B cell (primary cell): ENCODE data around the gene COX6B2. TPM values are rescaled to one million over a fixed set of nuclear protein-coding genes. Genes with fewer than 3 reads are reported as not detected.

Experiments used
- ATAC-seq: fragments of 200-7000 bp; cut with Tn5 transposase; one replicate; pipeline ENCODE4 v1.10.0; 2021; ENCODE audit warnings: low read depth, mild to moderate bottlenecking, moderate number of reproducible peaks, moderate library complexity
- CTCF ChIA-PET: fragments of 350-600 bp; sonication (Branson Sonifier 250); formaldehyde crosslinking; loops from one replicate; lab custom pipeline; 2021; ENCODE audit warnings: antibody characterized with exemption, inconsistent platforms; lab: Charles Lee
- POLR2A ChIA-PET: fragments of 350-600 bp; sonication (Branson Sonifier 250); formaldehyde crosslinking; loops from one replicate; lab custom pipeline; 2021; ENCODE audit warnings: antibody characterized with exemption; lab: Charles Lee
- DNase-seq: peaks from one replicate; pipeline ENCODE4 v3.0.0; 2013
- H2AFZ ChIP-seq: 2 replicates; pipeline ENCODE4 v1.6.1; 2012; ENCODE audit warnings: mild to moderate bottlenecking, low read depth, low read length; ENCODE audit not compliant: insufficient read depth, poor library complexity, severe bottlenecking
- H3K27ac ChIP-seq, 2 donors: 1 replicate in 1 of 2; 2 replicates in 1 of 2; pipeline ENCODE4 v1.5.1; 2012 to 2013; ENCODE audit warnings: low read length in 2 of 2, mild to moderate bottlenecking in 2 of 2, moderate library complexity in 1 of 2
- H3K27me3 ChIP-seq, 4 experiments: fragments of 200-600 bp in 1 of 4; sonication (generic) in 1 of 4; replicated peaks in 1 of 4; 1 replicate in 2 of 4; 2 replicates in 2 of 4; pipeline versions ENCODE4 v1.6.1 to v1.7.0; 2013 to 2016; ENCODE audit warnings: low read length in 3 of 4, mild to moderate bottlenecking in 2 of 4, mixed read lengths in 1 of 4, moderate library complexity in 1 of 4; ENCODE audit not compliant: insufficient read depth in 4 of 4, control insufficient read depth in 3 of 4; ENCODE audit errors: control extremely low read depth in 1 of 4
- H3K36me3 ChIP-seq, 2 experiments: replicated peaks in 1 of 2; 1 replicate in 1 of 2; 2 replicates in 1 of 2; pipeline versions ENCODE4 v1.6.1 to v1.7.1; 2013; ENCODE audit warnings: low read length in 1 of 2; ENCODE audit not compliant: insufficient read depth in 2 of 2, control insufficient read depth in 1 of 2; ENCODE audit errors: control extremely low read depth in 1 of 2, extremely low read depth in 1 of 2
- H3K4me1 ChIP-seq, 2 donors: fragments of 200-600 bp in 1 of 2; sonication (generic) in 1 of 2; 1 replicate in 1 of 2; 2 replicates in 1 of 2; pipeline versions ENCODE4 v1.5.1 to v1.6.1; 2013 to 2017; ENCODE audit warnings: low read length in 2 of 2; ENCODE audit not compliant: control insufficient read depth in 2 of 2, insufficient read depth in 2 of 2
- H3K4me2 ChIP-seq: replicated peaks from 2 replicates; pipeline ENCODE3; 2012; ENCODE audit warnings: mild to moderate bottlenecking, low read depth, low read length; ENCODE audit not compliant: poor library complexity, severe bottlenecking
- H3K4me3 ChIP-seq, 5 experiments: fragments of 200-600 bp in 1 of 5; sonication (generic) in 1 of 5; 1 replicate in 3 of 5; 2 replicates in 2 of 5; pipeline versions ENCODE4 v1.5.1 to v1.7.0; 2011 to 2016; ENCODE audit warnings: low read length in 4 of 5, mild to moderate bottlenecking in 4 of 5, low read depth in 2 of 5, control low read depth in 1 of 5, moderate library complexity in 1 of 5; ENCODE audit not compliant: insufficient read depth in 1 of 5; ENCODE audit errors: control extremely low read depth in 1 of 5, extremely low read depth in 1 of 5
- H3K79me2 ChIP-seq: fragments of 200-600 bp; sonication (generic); one replicate; pipeline ENCODE4 v1.6.0; 2016; ENCODE audit warnings: low read length; ENCODE audit not compliant: control insufficient read depth, insufficient read depth
- H3K9ac ChIP-seq: fragments of 200-600 bp; sonication (generic); 2 replicates; pipeline ENCODE4 v1.6.1; 2017; ENCODE audit warnings: mild to moderate bottlenecking, low read length, moderate library complexity
- H3K9me3 ChIP-seq, 3 donors: one replicate each; pipeline versions ENCODE4 v1.6.1 to v1.7.1; 2013; ENCODE audit warnings: low read length in 2 of 3; ENCODE audit not compliant: control insufficient read depth in 2 of 3, insufficient read depth in 1 of 3; ENCODE audit errors: control extremely low read depth in 1 of 3
- H4K20me1 ChIP-seq: 2 replicates; pipeline ENCODE4 v1.6.0; 2012; ENCODE audit warnings: mild to moderate bottlenecking, low read length; ENCODE audit not compliant: insufficient read depth, control insufficient read depth, poor library complexity, severe bottlenecking
- H3K27ac Mint-ChIP-seq: one replicate; pipeline ENCODE4 v1.8.0; 2021; ENCODE audit warnings: mixed read lengths
- H3K27me3 Mint-ChIP-seq: one replicate; pipeline ENCODE4 v1.8.0; 2021; ENCODE audit warnings: mixed read lengths
- H3K4me1 Mint-ChIP-seq: one replicate; pipeline ENCODE4 v1.8.0; 2021; ENCODE audit warnings: mixed read lengths
- H3K4me3 Mint-ChIP-seq: one replicate; pipeline ENCODE4 v1.8.0; 2021; ENCODE audit warnings: mixed read lengths
- H3K9me3 Mint-ChIP-seq: one replicate; pipeline ENCODE4 v1.8.0; 2022; ENCODE audit warnings: mixed read lengths; ENCODE audit not compliant: insufficient read depth
- CTCF ChIP-seq: fragments of 200-600 bp; IDR thresholded peaks from one replicate; pipeline ENCODE4 v1.8.0; 2022; ENCODE audit warnings: antibody characterized with exemption, mild to moderate bottlenecking
- EZH2 ChIP-seq: IDR thresholded peaks from 2 replicates; pipeline ENCODE4 v1.6.1; 2012; ENCODE audit warnings: borderline replicate concordance, low read depth, mild to moderate bottlenecking, moderate library complexity, low read length; ENCODE audit not compliant: insufficient read depth, poor library complexity, severe bottlenecking
- WGBS: methylation state at CpG from one replicate; pipeline ENCODE4 v1.1.5; 2013; ENCODE audit warnings: missing lambda C conversion rate; ENCODE audit not compliant: insufficient coverage; 5-methylcytosine and 5-hydroxymethylcytosine counted together
- intact Hi-C: fragments of 100-400 bp; cut with micrococcal nuclease; formaldehyde crosslinking; loops from one replicate; pipeline ENCODE4 v1.10.0; 2022
- polyA plus RNA-seq: library from polyadenylated mRNA; depleted of rRNA; stranded (reverse); fragments of >200 nt; gene quantifications from 2 replicates; pipeline ENCODE4 v1.2.3, GENCODE V29; 2012
- total RNA-seq, 2 donors: library from RNA; stranded (reverse); fragments of 120-200 nt in 1 of 2; gene quantifications; 1 replicate in 1 of 2; 2 replicates in 1 of 2; pipeline versions ENCODE4 v1.2.3 to v1.2.4, GENCODE V29; 2013 to 2022

The COX6B2 gene
- total and polyA plus RNA-seq, 2 donors (not counting 1 experiment from before 2014, with no cell fraction given): not detected

- WGBS: 90% methylated on average over 32 of the region's 32 CpGs
- TF ChIP-seq CTCF: no peak
- TF ChIP-seq EZH2: no peak
- peaks cover 0 to 10% (median 0%) of the 10 kb centered on the region in 3 donors for H3K9me3 ChIP-seq
- H4K20me1 ChIP-seq: no peaks in the 10 kb centered on the region
- Mint-ChIP-seq H3K27me3 (peaks cover 12% of the 10 kb centered on the region), H3K27ac (no peak overlapping the region), H3K9me3 (no peaks in the 10 kb centered on the region), H3K4me3 (no peak overlapping the region), H3K4me1 (peaks cover 4% of the 10 kb centered on the region)
- DNase-seq (no peak), ATAC-seq (no peak)
- H3K36me3 ChIP-seq: no peaks in the 10 kb centered on the region
- no peak overlapping the region for H3K4me2 ChIP-seq
- ChIA-PET POLR2A (no interaction called here), CTCF (no interaction called here)
- H3K79me2 ChIP-seq: no peaks in the 10 kb centered on the region
- intact Hi-C loops: no loop called here
- peaks cover 0 to 22% (median 9%) of the 10 kb centered on the region in 4 experiments for H3K27me3 ChIP-seq
- no peak overlapping the region for H3K27ac ChIP-seq
- H3K4me1 ChIP-seq: peaks cover 4 to 7% of the 10 kb centered on the region in 2 donors
- H3K4me3 ChIP-seq: no peak overlapping the region
- H2AFZ ChIP-seq: no peak overlapping the region
- H3K9ac ChIP-seq: no peak overlapping the region
Observed at GRCh38 chr19:55358943-55359908, 4.7 kb upstream of the COX6B2 start.

- TF ChIP-seq EZH2 (no peak), CTCF (no peak)
- Histone ChIP-seq H2AFZ (no peak overlapping the region), H3K4me1 (peaks cover 12 to 14% of the 10 kb centered on the region in 2 donors), H4K20me1 (no peaks in the 10 kb centered on the region), H3K27ac (no peak overlapping the region), H3K9ac (no peak overlapping the region), H3K4me2 (no peak overlapping the region), H3K36me3 (no peaks in the 10 kb centered on the region), H3K27me3 (peaks cover 0 to 30% (median 11%) of the 10 kb centered on the region in 4 experiments), H3K4me3 (no peak overlapping the region), H3K79me2 (no peaks in the 10 kb centered on the region), H3K9me3 (peaks cover 0 to 17% (median 0%) of the 10 kb centered on the region in 3 donors)
- Mint-ChIP-seq H3K9me3 (no peaks in the 10 kb centered on the region), H3K27ac (no peak overlapping the region), H3K4me3 (no peak overlapping the region), H3K4me1 (peaks cover 9% of the 10 kb centered on the region), H3K27me3 (peaks cover 12% of the 10 kb centered on the region)
- 93% methylated on average over 16 of the region's 19 CpGs for WGBS
- intact Hi-C loops: no loop called here
- DNase-seq (no peak), ATAC-seq (no peak)
- ChIA-PET POLR2A (interaction anchor here (0.7 kb wide), 1 partner anchor 198 kb away, joined by 4 read pairs; no protein-coding TSS in a partner anchor), CTCF (no interaction called here)
Observed at GRCh38 chr19:55358493-55358892, 4.0 kb upstream of the COX6B2 start.
